Dedifferentiated amniotic fluid mesenchymal stem cell (primary cell): ENCODE results near the gene WT1.
"Not testable (repeated sequence)": the region's sequence is repeated elsewhere in the genome, so short reads cannot be mapped to it uniquely, and the experiment has no call there.

ENCODE experiments used
- DNase-seq: peaks from one replicate; pipeline ENCODE4 v3.0.0-alpha.2; 2016; ENCODE audit errors: extremely low spot score

WT1 gene

GRCh38 chr11:32435511-32435941 is at the start of gene WT1:
TSS of gene WT1 (minus strand) at chr11:32435539.
- DNase-seq = no peak

- DNase-seq = no peak
These were observed 44.0 kb upstream of the WT1 start for GRCh38 chr11:32479291-32479690.

- DNase-seq = no peak
These were observed 43.0 kb upstream of the WT1 start for GRCh38 chr11:32478277-32478731.

GRCh38 chr11:32473282-32473909 is 38.1 kb upstream of the WT1 start:
- no peak for DNase-seq

- DNase-seq = no peak
These were observed 36.9 kb upstream of the WT1 start for GRCh38 chr11:32472226-32472625.

- not testable (repeated sequence) for DNase-seq
These were observed 36.2 kb upstream of the WT1 start for GRCh38 chr11:32471544-32471943.

GRCh38 chr11:32469791-32470190 is 34.5 kb upstream of the WT1 start:
- no peak for DNase-seq

- no peak for DNase-seq
These were observed 31.1 kb upstream of the WT1 start for GRCh38 chr11:32466279-32466915.

GRCh38 chr11:32464078-32464477 is 28.7 kb upstream of the WT1 start:
- no peak for DNase-seq

GRCh38 chr11:32462011-32462690 is 26.8 kb upstream of the WT1 start:
- DNase-seq = no peak

- DNase-seq = no peak
These were observed 21.5 kb upstream of the WT1 start for GRCh38 chr11:32456864-32457263.

GRCh38 chr11:32454993-32455392 is 19.7 kb upstream of the WT1 start:
- no peak for DNase-seq

- no peak for DNase-seq
These were observed 16.5 kb upstream of the WT1 start for GRCh38 chr11:32451808-32452207.

GRCh38 chr11:32450372-32450771 is 15.0 kb upstream of the WT1 start:
- no peak for DNase-seq

GRCh38 chr11:32448232-32448631 is 12.9 kb upstream of the WT1 start:
- DNase-seq = no peak

- no peak for DNase-seq
These were observed 11.9 kb upstream of the WT1 start for GRCh38 chr11:32447252-32447651.

- DNase-seq = no peak
These were observed 10.9 kb upstream of the WT1 start for GRCh38 chr11:32446227-32446626.

GRCh38 chr11:32444186-32444585 is 8.8 kb upstream of the WT1 start:
- DNase-seq = no peak

GRCh38 chr11:32440916-32441315 is 5.6 kb upstream of the WT1 start:
- DNase-seq = no peak

- no peak for DNase-seq
These were observed 5.1 kb upstream of the WT1 start for GRCh38 chr11:32440312-32440908.

GRCh38 chr11:32439501-32440210 is 4.3 kb upstream of the WT1 start:
- no peak for DNase-seq

- no peak for DNase-seq
These were observed 3.6 kb upstream of the WT1 start for GRCh38 chr11:32438866-32439489.
